GM18858 (cell line): Measurements from ENCODE around the gene NT5C2.
"Not testable (repeated sequence)": the region's sequence is repeated elsewhere in the genome, so short reads cannot be mapped to it uniquely, and the experiment has no call there.

Experiments used
- ATAC-seq: cut with Tn5 transposase; IDR thresholded peaks from one replicate; pipeline ENCODE4 v1.9.1; 2021; ENCODE audit not compliant: unreplicated experiment

Gene NT5C2

GRCh38 chr10:103095005-103095404 lies 98.1 kb downstream of the NT5C2 start:
- no peak for ATAC-seq

DNA sequence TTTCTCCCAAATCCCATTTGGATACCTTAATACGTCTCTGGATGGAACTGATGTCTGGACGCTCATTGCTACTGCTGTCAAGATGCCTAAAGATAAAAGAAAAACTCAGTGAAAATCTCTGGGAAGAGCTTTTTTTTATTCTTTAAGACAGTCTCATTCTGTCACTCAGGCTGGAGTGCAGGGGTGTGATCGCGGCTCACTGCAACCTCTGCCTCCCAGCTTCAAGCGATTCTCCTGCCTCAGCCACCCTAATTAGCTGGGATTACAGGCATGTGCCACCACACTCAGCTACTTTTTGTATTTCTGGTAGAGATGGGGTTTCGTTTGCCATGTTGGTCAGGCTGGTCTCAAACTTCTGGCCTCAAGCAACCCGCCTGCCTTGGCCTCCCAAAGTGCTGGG lies 102.2 kb downstream of the NT5C2 start:
- no peak for ATAC-seq

DNA sequence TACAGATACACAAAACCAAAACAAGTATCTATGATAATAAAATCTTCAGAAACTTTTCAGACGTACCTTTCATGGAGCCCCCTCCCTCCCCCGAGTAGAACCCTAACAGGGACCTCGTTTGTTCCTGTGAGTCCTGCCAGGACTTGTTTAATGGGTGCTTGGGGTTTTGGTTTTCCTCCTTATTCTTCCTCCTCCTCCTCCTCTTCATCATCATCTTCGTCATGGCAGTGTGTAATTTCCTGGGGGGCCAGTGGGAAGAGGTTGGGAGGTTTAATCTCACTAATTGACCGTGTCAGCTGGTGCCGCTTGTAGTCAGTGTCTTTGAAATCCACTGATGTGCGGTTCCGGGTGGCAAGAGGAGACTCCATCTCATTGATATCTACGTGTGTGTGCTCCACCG lies 103.6 kb downstream of the NT5C2 start:
- ATAC-seq: no peak

GRCh38 chr10:103086799-103087198 lies 106.3 kb downstream of the NT5C2 start:
- ATAC-seq: no peak

DNA sequence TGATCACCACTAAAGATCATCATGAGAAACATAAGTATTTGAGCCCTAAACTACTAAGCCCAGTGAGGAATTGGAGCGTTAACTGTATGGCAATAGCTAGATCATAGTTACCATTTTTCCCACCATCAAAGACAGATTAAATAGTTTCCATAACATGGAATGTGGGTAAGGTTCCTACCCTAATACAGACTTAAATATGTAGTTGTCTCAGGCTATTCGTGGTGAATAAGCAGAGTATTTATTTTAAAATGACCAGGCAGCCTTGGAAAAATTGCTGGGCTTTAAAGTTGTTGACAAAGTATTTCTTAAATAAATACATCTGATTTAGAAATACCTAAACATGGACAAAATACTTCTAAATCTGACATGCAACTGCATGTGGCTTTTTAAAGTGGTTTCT lies 106.8 kb downstream of the NT5C2 start:
- no peak for ATAC-seq

- ATAC-seq: no peak
These were observed 109.1 kb downstream of the NT5C2 start for GRCh38 chr10:103083977-103084320.

DNA sequence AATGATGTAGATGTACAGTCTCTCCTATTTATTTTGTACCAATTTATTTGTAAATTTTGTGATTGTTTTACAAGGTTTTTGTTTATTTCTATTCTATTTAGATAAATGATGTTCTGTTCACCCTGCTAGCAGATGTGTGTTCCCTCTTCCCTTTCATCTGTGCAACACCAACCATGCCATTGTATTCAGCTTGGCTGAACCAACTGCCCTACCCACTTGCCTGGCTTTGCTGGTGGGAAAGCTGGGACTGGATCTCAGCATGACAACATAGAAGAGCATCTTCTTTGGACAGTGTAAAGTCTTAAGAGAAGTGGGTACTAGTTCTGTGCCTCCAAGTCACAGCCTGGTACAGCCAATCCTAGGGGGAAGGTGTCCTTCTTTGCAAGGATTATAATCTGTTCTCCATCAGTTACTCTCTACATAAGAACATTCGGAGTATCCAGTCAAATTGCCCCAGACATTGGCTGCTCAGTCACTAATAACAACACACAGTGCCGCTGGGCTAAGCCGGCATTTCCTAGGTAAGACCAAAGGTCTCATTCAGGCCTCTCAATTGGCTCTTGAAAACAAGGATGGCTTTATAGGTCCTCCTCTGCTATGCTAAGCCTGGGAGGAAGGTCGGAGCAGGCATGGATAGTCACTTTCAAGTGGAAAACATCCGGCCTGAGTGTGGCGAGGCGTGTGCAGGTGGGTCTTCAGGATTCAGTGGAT lies 109.7 kb downstream of the NT5C2 start:
- no peak for ATAC-seq

DNA sequence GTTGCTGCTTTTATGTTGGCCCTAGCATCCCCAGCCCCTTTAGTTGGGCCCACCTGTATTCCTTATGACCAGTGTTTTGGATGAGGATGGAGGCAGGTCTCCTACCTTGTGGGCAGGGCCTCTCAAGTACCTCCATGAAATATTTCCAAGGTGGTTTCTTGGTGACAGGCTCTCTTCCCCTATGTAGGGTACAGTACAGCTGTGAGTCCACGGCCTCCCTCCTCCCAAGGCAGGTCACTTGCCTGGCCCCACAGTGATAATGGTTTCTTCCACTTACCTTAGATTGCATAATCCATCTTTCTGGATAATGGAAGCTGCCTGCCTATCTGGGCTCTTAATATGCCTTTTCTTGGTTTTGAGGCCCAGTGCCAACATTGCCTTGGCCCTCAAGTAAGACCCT lies 110.4 kb downstream of the NT5C2 start:
- ATAC-seq: no peak

DNA sequence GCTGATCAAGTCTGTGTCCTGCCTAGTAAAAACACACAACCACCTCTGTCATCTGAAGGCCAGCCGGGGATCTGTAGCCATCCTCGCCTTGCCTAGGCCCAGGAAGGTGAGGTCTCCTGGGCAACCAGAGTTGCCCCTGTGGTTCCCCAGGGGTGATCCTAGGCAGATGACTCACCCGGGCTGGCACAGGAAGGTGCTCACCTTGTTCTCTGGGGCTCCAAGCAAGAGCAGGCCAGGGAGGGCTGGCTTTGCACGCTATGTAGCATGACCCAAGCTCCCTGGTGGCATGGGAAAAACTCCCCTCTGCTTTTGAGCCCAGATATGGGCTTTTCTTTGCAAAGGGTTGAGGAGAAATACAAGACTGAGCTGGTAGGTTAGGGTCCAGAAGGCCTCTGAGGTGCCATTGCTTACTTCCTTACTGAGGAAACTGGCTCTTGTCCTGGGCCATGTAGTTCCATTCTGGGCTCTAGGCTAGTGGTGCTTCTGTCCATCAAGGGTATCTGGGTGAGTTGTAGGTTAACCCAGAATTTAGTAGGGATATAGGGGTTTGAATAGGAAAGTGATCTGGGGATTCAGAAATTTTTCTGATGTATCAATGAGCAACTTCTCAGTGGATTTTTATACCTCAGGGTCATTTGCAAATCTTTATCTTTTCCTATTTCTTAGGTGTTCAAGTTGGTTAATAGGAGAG lies 112.0 kb downstream of the NT5C2 start:
- ATAC-seq: no peak

GRCh38 chr10:103079946-103080345 lies 113.1 kb downstream of the NT5C2 start:
- no peak for ATAC-seq

DNA sequence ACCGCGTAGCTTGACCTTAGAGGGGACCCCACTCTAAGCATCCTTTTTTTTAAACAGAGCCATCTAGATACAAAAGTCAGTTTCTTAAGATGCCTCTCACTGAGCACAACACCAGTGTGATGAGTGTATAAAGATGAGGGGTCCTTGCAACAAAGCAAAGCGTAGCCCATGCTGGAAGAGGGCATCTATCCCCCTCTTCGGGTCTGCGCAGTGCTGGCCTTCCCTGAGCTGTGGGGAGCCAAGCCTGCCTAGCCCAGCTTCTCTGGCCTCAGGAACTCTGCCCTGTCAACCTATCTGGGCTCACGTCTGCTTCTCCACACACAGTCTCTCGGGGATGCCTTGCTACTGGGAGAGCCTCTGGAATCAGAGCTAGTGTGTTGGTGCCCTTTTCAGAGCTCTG lies 114.0 kb downstream of the NT5C2 start:
- ATAC-seq: no peak

GRCh38 chr10:103078676-103079075 lies 114.4 kb downstream of the NT5C2 start:
- ATAC-seq: no peak

- no peak for ATAC-seq
These were observed 114.8 kb downstream of the NT5C2 start for GRCh38 chr10:103078309-103078615.

- ATAC-seq: no peak
These were observed 115.4 kb downstream of the NT5C2 start for GRCh38 chr10:103077491-103078308.

DNA sequence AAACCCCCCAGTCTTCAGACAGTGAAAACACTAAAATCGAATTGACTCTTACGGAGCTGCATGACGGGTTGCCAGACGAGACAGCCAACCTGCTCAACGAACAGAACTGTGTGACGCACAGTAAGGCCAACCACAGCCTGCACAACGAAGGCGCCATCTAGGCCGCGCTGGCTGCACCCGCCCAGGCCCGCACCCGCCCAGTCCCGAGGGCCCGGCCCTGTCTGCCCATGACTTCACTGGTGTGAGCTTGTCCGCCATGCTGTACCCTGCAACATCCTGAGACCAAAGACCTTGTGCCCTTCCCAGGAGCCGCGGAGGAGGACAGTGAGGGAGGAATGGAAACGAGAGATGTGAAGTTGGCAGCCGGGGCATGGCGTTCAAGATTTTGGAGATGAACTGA lies 116.1 kb downstream of the NT5C2 start:
- ATAC-seq: no peak

DNA sequence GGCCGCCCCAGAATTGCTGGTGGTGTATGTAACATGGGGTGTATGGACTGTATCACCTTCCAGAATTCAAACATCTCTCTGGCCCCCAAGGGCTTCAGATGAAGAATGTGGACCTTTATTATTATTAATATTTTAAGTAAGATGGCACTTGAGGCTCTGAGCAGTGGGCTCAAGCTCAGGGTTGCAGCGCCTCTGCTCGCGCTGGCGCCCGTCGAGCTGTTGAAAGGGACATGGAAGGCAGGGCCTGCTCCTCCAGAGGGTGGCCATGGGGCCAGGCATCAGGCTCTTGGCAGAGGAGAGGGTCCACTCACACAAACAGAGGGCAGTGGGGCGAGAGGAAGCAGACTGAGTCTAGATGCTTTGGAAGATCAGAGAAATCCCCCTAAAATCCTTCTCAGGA lies 120.2 kb downstream of the NT5C2 start:
- ATAC-seq: no peak

GRCh38 chr10:103072276-103072675 lies 120.8 kb downstream of the NT5C2 start:
- ATAC-seq: no peak

DNA sequence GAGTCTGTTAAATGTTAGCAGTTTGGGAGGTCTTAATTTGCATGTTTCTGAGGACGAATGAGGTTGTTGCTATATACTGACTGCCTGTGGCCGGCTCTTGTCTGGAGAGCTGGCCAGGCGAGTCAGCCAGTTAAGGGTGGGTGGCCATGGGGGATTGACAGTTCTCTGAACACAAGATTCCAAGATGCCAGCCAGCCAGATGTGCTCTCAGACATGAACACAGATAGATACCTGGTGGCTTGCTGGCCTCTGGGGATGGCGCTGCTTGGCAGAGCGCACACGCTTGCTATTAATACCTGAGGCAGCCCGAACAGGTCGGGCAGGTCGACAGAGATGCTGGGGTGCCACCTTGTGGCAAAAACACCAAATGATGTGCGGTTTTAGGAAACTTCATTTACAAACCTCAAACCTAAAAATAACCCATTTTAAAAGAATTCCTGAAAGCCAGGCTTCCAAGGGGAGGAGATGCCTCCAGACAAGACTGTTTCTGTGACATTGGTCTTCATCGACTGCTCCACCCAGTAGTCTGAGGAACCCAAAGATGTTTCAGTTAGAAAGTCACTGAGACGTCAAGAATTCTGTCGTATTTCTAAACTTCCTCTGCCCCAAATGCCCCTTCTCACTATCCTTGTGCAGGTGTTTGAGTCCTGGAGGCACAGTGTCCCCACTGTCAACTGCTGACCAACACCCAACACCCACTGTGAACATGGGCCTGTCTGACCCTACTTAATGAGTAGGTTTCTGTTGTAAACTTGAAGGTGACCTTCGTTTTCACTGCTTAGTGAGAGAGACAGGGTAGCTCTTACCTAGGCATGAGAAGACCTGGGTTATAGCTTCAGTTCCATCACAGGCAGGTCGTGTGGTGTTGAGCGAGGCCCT lies 123.4 kb downstream of the NT5C2 start:
- no peak for ATAC-seq

GRCh38 chr10:103067956-103068355 lies 125.1 kb downstream of the NT5C2 start:
- ATAC-seq: no peak

DNA sequence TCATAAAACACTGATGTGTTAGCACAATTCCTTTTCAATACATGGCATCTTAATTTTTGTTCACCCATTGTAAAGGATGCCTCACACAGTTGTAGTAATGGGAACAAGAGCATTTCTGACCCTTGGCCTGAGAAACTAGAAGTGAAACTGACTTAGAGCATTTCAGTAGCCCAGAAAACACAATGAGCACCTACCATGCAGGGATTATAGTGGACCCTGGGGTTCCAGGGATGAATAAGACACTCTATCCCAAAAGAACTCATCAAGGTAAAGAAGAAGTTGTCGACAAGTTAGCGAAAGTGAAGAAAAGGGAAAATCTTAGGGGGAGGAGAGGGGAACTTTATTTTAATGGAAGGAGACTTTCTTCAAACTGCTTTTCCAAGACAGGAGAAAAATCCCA lies 125.6 kb downstream of the NT5C2 start:
- no peak for ATAC-seq

- not testable (repeated sequence) for ATAC-seq
These were observed 126.0 kb downstream of the NT5C2 start for GRCh38 chr10:103067099-103067477.
